GM18867 (cell line): ENCODE results near the gene DCLRE1B.

Experiments used
- ATAC-seq: cut with Tn5 transposase; IDR thresholded peaks from one replicate; pipeline ENCODE4 v1.9.1; 2021; ENCODE audit warnings: mild to moderate bottlenecking, moderate library complexity; ENCODE audit not compliant: unreplicated experiment

Gene DCLRE1B

DNA sequence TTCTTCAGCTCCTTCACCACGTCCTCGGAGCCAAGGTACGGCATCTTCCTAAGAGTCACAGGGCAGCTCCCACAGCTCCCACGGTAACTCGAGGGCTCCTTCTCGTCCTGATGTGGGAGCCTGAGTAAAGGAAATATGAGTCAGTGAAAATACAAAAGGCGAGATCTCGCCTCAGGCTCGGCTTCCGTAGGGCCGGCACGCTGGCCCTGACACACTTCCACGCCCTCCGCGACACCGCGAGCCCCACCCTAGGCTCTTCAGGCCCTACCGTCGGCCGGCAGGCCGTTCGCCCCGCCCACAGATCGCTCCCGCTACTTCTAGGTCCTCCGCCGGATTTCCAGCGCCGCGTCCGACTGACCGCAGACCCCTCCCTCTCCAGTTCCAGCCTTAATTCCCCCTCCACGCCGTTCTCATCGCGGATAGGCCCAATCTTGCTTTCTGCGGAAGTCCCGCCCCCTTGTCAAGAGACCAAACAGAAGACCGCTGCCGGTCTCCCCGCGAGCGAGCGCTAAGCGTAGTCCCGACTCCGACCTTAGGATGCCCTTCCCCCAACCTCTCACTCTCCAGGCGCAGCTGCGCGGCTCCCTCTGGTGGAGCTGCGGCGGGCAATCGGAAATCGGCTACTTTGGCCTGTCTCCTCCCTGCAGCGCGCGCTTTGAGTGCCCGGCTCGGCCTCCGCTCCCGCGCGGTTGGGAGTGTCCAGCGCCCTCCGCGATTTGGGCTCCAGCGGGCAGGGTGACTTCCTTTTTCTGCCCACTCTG lies at the start of gene DCLRE1B, which contains the start of gene AP4B1:
Gene DCLRE1B (plus strand): TSS at position 653 of the 761 bp plus-strand sequence. CDS start 261 bp downstream, outside the sequence.
Gene AP4B1 (minus strand): TSS at position 126 of the 761 bp plus-strand sequence. CDS start 82 bp downstream, at position 44.
- ATAC-seq, result peak; percentile 90

DNA sequence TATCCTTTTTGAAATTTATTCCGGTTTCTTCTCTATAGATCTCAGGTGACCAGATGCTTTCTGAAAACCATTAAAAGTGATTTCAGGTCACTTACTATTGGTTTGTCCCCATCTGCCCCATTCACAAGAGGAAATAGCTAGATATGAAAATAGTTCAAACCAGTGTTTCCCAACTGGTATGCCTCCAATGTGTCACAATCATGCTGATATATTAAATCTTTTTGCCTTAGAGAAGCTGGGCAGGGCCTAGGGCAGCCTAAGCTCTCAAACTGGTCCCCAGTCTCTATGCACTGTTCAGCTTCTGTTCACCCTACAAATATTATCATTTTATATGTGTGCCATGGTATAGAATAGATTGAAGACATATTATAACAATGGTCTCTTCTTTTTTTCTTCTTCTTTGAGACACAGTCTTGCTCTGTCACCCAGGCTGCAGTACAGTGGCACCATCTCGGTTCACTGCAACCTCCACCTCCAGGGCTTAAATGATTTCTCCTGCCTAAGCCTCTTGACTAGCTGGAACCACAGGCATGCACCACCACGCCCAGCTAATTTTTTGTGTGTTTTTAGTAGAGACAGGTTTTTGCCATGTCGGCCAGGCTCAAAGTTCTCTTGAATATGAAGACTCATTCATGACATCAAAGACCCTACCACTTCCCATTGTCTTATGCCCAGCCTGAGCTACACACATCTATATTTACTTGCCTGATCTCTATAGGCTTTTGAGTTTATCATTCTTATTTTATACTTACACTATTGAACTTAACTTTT lies 49.3 kb upstream of the DCLRE1B start:
- ATAC-seq, result no peak

DNA sequence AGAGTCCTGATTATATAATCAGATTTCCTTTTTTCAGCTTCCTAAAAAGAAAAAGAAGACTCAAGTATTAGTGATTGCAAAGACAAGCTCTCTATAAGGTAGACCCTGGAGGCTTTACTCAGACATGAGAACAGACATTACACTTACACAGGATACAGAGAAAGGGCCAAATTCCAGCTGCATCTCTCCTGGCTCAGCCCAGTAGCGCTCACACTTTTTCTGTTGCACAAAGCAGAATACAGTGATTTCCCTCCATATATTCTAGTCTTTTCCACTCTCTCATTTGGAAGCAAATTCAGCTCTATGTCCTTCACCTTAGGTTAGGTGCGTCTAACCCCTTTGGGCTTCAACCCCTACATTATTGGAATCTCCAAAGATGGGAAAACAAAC lies 48.7 kb upstream of the DCLRE1B start:
- ATAC-seq, result no peak

DNA sequence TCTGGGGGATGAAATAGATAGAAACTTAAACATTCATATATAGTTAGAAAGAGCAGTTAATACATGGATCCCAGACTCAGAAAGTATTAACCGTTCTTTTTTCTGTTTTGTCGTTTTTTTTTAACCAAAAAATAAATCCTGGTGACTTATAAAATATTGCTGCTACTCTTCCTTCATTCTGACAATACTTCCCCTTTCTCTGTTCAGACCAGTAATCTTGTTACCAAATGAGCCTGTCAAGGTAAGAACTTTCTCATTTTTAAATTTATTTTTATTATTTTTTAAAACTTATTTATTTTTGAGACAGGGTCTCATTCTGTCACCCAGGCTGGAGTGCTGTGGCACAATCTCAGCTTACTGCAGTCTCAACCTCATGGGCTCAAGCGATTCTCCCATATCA lies 47.4 kb upstream of the DCLRE1B start:
- no peak for ATAC-seq

DNA sequence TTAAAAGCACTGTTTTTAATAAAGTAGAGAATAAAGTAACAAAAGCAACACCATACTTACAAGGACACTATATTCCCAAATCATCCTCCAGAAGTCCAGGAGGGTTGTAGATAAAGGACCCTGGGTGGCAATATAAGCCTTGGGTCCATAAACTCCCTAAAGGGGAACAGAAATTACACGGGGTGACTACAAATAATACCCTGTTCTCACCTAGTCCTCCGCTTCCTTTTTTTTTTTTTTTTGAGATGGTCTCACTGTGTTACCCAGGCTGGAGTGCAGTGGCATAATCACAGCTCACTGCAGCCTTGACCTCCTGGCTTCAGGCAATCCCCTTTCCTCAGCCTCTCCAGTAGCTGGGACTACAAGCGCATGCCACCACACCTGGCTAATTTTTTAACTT lies 46.7 kb upstream of the DCLRE1B start:
- ATAC-seq, result peak; percentile 49

DNA sequence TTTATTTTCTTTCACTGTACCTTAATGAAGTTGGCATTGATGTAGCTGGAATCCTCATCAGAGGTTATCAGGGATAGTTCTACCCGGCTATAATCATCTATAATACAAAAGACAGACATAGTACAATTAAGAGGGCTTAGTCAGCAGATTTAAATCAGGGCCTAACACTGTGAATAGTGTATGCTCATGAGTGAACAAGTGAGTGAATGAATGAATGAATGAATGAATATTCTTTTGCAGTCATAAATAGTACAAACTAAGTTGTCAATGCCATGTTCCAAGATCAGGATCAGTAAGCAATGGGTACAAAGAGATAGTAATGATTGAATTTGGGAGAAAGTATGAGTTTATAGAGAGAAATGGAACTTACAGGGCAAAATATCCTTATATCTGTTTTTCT lies 46.1 kb upstream of the DCLRE1B start:
- no peak for ATAC-seq

DNA sequence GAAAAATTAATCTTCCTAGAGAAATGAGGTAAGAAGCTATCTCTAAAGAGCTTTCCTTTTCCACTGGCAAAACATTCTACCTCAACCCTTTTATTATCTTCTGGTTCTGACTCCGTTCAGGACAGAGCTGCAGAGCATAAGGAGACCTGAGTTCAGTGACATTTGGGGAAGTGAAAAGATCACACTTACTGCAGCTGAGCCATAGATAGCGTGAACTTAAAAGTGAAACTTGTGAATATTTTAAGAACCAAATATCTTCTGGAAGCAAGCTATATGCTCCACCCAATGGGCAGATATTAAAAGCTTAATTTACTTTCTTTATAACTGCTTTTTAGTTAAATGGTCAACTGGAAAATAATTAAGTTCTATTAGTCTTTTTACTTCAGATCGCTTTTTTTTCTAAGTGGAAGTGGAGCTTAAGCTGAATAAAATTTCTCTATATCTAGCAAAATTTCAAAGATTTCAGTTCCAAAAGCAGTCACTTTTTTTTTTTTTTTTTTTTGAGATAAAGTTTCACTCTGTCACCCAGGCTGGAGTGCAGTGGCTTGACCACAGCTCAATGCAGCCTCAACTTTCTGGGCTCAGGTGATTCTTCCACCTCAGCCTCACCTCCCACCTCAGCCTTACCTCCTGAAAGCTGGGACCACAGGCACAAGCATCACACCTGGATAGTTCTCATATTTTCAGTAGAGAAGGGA lies 45.5 kb upstream of the DCLRE1B start:
- ATAC-seq, result peak; percentile 85

DNA sequence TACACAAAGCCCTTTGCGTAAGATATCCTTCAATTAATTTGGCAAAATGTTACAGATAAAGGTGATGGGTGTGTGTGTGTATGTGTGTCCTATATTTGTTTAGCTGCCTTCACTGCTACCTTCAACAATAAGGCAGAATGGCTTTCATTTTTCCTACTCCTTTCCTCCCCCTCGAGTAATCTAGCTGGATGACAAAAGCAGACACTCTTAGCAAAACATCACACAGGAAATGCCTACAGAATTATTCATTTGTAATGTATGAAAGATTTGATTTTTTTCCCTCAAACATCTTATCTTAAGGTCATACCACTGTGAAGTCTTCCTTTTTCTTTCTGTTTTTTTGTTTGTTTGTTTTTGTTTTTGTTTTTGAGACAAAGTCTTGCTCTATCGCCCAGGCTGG lies 44.2 kb upstream of the DCLRE1B start:
- ATAC-seq, result no peak

DNA sequence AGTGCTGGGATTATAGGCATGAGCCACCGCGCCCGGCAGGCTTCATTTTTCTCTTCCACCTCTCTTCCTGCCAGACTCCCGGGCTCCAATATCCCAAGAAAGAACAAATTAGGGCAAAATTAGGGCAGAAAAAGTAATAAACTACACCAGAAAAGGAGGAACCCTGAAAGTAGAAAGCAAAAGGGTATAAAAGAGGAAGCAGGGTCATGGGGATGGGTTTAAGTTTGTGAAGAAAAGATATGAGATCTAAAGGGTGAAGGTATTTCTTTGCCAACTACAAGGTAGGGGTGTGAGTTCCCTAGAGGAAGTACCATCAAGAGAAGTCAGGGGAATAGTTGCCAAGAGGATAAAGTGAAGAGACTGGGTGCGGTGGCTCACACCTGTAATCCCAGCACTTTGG lies 43.5 kb upstream of the DCLRE1B start:
- no peak for ATAC-seq

DNA sequence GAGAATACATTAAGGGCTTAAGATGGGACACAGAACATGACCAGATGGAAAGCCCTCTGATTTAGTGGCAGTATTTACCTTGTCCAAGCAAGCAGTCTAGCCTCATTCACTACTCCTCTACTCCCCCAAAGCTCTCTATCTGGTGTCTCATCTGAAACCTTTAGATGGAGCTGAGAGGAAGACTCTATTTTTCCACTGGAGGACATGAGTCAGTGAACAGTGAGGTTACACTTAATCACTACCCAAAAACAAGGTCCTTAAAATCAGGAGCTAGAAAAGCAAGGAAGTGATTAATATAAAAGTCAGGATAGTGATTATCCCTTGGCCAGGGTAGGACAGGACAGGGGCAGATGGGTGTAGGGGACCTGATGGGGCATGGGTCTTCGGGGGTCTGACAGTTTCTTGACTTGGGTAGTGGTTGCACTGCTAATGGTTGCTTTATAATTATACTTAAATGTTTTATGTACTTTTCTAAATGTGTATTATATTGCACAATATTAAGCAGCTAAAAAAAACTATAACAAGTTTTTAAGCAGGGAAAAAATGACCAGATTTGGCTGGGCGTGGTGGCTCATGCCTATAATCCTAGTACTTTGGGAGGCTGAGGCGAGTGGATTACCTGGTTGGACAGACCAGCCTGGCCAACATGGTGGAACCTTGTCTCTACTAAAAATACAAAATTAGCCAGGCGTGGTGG lies 36.6 kb upstream of the DCLRE1B start:
- ATAC-seq, result no peak

DNA sequence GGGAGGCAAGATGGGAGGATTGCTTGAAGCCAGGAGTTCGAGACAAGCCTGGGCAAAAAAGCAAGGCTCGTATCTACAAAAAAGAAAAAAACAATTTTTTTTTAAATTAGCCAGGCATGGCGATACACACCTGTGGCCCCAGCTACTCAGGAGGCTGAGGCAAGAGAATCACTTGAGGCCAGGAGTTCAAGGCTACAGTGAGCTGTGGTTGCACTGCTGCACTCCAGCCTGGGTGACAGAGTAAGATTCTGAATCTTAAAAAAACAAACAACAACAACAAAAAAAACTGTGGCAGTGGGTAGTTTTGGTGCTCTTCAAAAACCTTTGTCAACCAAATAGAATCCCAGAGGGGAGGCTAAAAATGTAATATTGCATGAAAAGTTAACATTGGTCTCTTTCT lies 34.3 kb upstream of the DCLRE1B start:
- no peak for ATAC-seq

DNA sequence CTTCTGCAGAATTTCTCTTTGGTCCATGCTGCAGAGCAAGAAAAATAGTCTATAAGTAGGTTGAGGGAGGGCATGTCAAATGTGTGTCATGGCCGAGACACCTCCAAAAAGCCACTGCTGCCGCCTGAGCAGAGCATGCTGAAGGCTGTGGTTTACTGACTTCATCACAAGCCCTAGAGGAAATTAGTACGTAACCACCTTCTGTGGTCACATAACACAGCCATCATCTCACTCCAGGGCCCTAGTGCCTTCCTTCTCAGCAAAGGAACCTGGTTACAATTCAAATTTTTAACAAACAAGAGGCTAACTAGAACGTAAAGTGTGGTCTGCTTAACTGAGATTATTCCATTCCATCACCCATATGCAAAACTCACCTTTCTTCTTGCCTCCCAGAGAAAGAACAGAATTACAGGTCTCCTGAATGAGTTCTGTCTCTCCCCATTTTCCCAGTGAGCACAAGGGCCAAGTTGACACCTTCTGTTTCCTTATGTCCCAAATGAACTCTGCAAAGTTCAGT lies 33.5 kb upstream of the DCLRE1B start, which contains the start of gene PTPN22:
Gene PTPN22 (minus strand): TSS at position 116 of the 517 bp plus-strand sequence.
- peak; percentile 95 for ATAC-seq

DNA sequence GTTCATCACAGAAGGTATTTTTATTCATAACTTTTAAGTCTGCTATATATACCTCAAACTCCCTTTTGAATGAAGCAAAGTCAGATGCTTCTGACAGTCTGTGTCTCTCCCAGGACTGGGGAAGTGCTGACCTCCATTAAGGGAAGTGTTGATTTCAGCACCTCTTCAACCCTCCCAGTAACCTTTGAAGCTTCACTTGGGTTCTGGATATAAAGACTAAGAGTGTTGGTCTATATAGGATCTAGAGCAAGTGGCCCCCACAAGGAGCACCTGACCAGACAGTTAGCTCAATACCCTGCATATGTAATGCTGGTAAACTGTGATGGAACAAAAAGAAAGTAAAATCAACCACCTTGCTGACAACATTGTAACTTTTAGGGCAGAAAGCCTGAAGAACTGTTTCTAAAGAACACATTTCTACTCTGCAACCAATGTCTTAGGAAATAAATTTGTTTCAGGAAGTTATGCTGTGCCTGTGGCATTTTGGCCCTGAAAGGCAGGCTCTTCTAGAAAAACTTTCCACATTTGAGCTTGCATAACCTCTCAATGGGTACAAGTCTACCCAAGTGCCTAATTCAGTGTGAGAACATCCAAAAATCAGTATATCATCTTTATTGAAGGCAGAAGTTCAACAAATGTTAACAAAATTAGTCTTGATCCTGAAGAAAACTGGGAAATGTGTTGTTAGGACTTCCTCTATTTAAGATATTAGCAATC lies 32.7 kb upstream of the DCLRE1B start:
- peak; percentile 21 for ATAC-seq

DNA sequence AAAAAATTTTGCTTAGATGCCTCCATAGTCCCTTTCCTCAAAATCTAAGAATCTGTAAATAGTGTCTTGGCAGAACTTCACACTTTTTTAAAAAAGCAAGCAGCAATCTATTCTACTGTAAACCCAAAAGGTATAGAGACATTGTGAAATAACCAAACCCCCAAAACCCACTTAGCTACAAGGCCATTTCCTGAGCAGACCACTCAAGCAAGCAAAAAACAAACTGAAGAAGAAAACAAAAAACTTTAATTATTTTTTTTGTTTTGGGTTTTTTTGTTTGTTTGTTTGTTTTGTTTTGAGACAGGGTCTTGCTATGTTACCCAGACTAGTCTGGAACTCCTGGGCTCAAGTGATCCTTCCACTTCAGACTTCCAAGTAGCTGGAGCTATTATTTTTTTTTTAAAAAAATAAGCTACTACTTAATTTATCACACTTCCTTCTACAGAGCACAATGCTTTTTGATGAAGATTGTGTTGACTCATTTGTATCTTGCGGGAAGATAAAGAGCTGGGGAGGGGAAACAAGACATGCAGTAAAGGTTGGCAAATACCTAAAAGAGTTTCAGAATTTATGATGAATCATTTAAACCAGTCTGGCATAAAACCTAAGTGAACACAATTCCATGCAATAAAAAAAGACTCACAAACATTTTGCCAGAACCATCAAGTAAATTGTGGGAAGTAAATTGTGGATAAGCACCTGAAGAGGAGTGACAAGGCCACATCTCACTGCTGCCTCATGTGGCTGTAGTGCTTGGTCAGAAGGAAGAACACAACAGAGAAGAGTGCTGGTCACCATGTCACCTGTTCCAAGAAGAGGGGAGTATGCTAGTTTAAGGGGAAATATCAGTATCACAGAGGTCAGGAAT lies 30.9 kb upstream of the DCLRE1B start:
- peak; percentile 28 for ATAC-seq

DNA sequence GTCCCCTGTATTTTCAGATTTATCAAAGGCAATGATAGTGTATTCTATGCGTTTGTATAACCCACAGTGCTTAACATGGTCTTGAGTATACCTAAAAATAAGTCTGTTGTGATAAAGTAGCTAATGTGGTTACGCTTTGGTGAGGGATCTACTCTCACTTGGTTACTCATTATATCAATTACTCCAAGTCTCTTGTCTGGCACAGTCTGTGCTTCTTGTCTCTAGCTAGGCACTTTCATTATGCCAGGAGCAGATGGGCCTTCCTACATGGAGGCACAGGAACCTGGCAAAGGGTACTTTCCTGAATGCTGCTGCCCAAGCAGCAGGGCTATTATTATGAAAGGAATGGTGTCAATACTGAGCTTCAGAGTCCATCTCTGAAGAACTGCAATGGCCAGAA lies 29.4 kb upstream of the DCLRE1B start:
- peak; percentile 30 for ATAC-seq

DNA sequence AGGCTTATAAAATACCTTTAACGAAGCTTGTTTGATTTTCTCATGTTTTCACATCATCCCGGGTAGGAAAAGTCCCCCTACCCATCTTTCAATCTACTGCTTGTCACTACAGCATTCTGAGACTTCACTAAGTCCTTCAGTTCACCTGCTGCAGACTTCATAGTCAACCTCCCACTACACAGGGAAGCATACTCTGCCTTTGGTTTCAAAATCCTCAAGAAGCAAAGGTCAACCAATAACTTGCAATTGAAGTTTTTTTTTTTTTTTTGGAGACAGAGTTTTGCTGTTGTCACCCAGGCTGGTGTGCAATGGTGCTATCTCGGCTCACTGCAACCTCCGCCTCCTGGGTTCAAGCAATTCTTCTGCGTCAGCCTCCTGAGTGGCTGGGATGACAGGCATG lies 28.9 kb upstream of the DCLRE1B start:
- ATAC-seq, result no peak

DNA sequence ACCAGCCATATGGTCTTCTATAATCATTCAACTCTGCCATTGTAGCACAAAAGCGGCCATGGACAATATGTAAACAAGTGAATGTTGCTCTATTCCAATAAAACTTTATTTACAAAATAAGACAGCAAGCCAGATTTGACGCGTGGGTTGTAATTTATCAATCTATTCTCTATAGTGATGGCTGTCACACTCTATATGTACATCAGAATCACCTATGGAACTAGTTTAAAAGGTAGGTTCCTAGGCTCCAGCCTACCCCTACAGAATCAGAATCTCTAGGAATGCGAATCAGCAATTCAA lies 25.4 kb upstream of the DCLRE1B start:
- no peak for ATAC-seq

DNA sequence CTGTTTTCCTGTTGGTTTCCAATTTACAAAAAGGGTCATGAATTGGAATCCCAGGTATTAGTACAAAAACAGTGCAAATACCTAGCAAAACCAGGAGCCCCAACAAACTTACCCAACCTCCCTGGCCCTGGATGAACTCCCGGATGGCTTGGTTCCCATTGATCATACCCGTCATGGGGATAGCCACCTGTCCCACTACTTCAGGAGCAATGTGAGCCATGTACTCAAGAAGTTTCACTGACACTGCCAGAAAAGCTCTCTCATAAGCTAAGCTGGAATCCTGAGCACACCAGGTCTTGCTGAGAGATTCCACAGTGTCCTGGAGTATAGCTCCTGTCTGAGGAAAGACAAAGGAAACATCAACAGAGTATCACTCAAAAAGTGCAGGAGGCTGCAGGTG lies 23.5 kb upstream of the DCLRE1B start:
- ATAC-seq, result no peak
